NOMO-1 (cell line): Measurements from ENCODE around the gene ECE2.

Source experiments
- DNase-seq, 2 experiments: peaks; one replicate each; lab custom pipeline; 2025; ENCODE audit not compliant: unreplicated experiment in 2 of 2; lab: John Stamatoyannopoulos, UW

Gene ECE2

GRCh38 chr3:184308744-184309143 is 32.9 kb downstream of the ECE2 start:
- no peak for DNase-seq

GRCh38 chr3:184311633-184312032 is 35.8 kb downstream of the ECE2 start:
- DNase-seq: no peak

- DNase-seq: peak; percentile 93 to 99
Observed at GRCh38 chr3:184314363-184314699, 38.5 kb downstream of the ECE2 start, which contains the start of gene EIF4G1. Gene EIF4G1 (plus strand): TSS chr3:184314606. CDS start chr3:184315797, 1,191 bp downstream.

- DNase-seq: peak; percentile 59 to 80
Observed at GRCh38 chr3:184314700-184315542, 39.1 kb downstream of the ECE2 start.

GRCh38 chr3:184315543-184315867 is 39.7 kb downstream of the ECE2 start:
- DNase-seq: peak; percentile 28 to 32

GRCh38 chr3:184315871-184316661 is 40.2 kb downstream of the ECE2 start:
- no peak for DNase-seq

- DNase-seq: no peak
Observed at GRCh38 chr3:184316792-184317191, 41.0 kb downstream of the ECE2 start.

GRCh38 chr3:184317201-184317600 is 41.4 kb downstream of the ECE2 start:
- no peak for DNase-seq

- peak; percentile 47 to 57 for DNase-seq
Observed at GRCh38 chr3:184320104-184320445, 44.3 kb downstream of the ECE2 start.

- no peak for DNase-seq
Observed at GRCh38 chr3:184321666-184322065, 45.8 kb downstream of the ECE2 start.

GRCh38 chr3:184322731-184323487 is 47.1 kb downstream of the ECE2 start:
- DNase-seq: peak; percentile 98 to 100

- no peak for DNase-seq
Observed at GRCh38 chr3:184323696-184324095, 47.9 kb downstream of the ECE2 start.

GRCh38 chr3:184325269-184325668 is 49.4 kb downstream of the ECE2 start:
- DNase-seq: no peak

- no peak for DNase-seq
Observed at GRCh38 chr3:184325715-184326369, 50.0 kb downstream of the ECE2 start.

- DNase-seq: no peak
Observed at GRCh38 chr3:184327171-184327570, 51.3 kb downstream of the ECE2 start.

GRCh38 chr3:184328516-184328915 is 52.7 kb downstream of the ECE2 start:
- DNase-seq: no peak

- DNase-seq: no peak
Observed at GRCh38 chr3:184332370-184333090, 56.7 kb downstream of the ECE2 start.

GRCh38 chr3:184333190-184333589 is 57.4 kb downstream of the ECE2 start:
- DNase-seq: no peak

- DNase-seq: no peak
Observed at GRCh38 chr3:184333700-184334099, 57.9 kb downstream of the ECE2 start.

- no peak for DNase-seq
Observed at GRCh38 chr3:184334470-184335158, 58.8 kb downstream of the ECE2 start.
